GM21515 (cell line): Measurements from ENCODE around the gene HIGD1C.

Experiments used
- ATAC-seq: cut with Tn5 transposase; IDR thresholded peaks from one replicate; pipeline ENCODE4 v1.9.1; 2021; ENCODE audit not compliant: unreplicated experiment

HIGD1C gene

DNA sequence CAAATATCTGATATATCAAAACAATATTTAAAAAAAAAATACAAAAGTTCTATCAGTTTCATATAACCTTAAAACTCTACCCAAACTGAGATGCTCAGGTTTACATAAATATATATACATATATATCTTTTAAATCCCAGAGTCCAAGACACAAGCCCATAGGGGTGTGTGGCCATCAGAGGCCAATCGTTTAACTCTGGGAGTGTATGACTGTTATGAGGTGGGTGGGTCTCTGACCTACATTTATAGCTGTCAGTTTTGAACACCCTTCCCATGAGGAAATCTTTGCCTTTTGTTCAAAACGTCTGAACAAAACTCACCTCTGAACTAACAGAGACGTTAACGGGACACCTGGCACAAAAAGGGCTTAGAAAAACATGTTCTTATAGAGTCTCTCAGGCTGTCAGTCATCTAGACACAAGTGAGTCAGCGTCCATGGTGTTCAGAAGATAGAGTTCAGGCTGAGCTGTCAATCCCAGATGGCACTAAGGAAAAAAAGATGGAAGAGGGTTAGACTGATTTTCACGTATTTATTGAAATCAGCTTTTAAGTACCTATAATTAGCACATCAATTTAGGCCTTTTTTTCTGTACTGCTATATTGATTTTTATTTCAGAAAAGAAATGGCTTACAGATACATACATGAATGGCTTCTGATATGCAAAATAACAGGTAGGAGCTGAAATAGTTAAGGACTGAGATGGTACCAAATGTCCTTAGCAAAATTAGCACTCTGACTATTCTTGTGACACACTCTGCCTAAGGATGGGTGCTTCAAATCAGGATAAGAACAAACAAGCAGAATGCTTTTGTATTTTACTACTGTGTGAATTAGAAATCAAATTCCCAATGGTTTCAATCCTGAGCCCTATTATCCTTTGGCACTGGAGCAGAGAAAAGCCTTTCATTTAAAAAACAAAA lies 29.2 kb downstream of the HIGD1C start:
- no peak for ATAC-seq

DNA sequence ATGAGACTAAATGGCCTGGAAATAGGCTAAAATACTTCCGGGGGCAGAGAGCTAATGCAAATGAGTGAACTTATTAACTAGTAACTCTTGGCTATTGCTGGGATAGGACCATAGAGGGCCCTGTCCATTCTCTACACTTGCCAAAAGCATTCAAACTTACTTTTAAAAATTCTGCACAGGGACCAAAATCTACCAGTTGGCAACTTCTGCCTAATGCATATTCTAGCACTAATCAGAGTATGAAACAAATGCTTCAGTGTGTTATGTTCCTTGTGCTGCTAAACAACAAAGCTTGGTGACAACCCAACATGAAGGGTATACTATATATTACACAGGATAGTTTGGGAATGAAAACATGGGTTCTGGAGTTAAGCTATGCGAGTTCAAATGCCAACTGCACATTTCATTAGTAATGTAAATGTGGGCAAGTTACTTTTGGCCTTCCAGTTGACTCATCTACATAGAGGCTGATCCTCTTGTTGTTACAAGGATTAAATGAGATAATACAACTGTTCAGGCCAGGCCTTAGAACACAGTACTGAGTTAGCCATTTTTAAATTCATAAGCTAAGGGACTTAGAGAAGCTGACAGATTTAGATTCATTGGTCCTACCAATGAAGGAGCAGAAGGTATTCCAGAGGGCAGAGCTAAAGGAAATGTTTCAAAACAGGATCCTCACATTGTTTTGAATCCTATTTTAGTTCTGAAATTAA lies 32.4 kb downstream of the HIGD1C start:
- ATAC-seq: no peak

DNA sequence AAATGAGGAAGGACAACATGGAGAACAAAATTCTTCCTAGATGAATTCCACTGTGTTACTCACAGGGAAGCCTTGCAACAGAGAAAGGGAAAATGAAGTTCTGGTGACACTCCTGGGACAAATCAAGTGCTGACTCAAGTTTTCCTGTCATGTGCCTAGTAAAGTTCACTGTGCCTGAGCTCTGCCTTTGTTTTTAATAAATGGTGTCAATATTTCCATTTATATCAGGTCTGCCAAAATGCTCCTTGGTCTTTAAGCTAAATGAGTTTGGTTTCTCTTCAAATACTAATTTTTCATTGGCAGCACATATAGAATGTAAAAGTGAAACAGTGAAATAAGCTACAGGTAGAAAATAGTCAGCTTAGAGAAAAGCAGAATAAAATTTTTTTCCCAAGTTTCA lies 33.0 kb downstream of the HIGD1C start:
- ATAC-seq: no peak

DNA sequence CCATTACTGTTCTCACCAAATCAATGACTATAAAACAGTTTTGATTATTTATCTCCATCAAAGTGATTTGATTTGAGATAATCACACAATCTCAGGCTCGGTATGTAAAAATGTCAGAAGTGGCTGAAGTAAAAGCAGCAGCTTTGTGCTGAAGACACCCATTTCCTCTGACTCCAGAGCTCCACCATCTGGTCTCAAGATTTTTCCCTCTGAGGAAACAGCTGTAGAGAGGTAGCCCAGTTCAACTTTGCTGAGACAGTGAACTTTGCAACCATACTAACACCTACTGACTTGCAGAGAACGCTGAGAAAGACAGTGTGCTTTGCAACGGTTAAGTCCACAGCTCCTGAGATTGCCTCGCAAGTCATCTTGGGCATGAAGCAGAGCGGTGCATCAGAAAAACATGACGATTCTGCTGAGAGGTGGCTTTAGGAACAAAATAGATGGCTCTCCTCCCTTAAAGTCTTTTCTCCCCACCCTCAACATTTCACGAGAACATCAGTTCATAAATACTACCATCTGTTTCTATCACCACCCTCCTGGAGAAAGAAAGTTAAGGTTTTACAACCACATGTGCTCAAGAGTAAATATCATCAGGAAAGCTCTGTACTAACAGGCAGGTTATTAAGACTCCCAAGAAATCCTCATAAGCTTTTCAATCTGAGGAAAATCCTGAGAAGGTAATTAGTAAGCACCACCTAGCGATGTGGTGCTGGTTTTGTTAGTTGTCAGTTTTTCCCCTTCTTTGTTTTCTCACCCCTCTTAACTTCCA lies 34.8 kb downstream of the HIGD1C start:
- ATAC-seq: no peak

DNA sequence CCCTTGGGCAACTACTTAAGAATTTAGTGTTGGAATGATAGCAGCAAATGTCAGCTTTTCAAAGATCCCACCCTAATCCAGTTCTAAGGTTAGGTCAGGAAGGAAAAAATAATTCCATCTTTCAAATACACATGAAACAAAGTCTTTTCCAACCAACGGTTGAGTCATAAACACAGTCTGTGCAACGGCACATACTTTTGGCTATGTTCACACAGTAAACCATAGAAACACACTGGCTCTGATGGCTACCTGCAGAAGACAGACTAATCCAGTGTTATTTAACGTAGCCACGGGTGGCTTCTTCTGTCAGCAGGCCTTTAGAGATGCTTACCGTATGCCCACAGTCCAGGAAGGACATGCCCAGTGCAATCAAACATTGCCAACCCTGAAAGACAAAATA lies 35.7 kb downstream of the HIGD1C start:
- no peak for ATAC-seq

DNA sequence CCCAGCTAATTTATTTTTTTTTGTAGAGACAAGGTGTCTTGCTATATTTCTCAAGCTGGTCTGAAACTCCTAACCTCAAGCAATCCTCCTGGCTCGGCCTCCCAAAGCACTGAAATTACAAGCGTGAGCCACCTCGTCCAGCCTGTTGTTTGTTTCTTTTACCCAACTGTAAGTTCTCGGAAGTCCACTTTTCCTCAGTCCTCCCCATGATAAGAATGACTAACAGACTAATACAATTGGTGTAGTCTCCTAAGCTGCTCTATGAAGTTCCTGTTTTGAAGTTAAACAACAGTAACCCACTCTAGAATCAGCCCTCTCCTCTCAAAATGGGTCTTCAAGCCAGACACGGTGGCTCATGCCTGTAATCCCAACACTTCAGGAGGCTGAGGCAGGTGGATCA lies 36.5 kb downstream of the HIGD1C start:
- no peak for ATAC-seq

DNA sequence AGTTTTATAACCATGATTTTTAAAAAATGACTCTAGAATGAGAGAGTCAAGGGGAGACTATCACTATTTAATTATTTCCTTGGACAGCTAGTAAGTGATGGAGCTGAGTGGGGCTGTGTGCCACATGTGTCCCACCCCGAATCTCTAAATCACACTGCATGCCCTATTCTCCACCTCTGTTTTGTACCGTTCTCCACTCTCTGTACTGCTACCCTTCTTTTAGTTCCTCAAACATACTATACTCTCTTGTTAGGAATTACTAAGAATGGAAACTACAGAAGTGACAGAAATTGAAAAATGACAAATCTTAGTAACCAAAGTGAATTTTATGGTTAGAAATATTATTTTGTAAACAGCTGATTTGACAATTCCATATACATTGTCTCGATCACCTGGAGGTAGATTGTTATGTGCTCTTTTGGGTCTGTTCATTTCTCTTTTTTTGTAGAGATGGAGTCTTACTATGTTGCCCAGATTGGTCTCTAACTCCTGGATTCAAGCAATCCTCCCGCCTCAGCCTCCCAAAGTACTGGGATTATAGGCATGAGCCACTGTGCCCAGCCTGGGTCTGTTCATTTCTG lies 37.9 kb downstream of the HIGD1C start:
- no peak for ATAC-seq

DNA sequence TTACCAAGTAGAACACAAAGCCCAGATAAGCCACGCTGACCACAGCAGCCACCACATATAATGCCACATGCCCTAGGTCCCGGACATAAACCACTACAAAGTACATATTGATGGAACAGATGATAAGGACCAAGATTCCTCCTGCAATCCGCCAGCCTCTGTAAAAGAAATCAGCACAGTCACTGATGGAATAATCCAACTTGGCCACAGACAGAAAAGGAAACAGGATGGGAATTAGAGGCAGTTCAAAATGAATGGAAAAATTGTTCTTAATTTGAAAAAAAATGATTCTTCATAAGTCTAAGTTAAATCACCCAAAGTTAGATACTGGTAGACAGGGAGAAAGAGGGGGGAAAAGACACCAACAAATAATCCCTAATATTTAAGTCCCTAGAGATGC lies 38.4 kb downstream of the HIGD1C start:
- no peak for ATAC-seq

DNA sequence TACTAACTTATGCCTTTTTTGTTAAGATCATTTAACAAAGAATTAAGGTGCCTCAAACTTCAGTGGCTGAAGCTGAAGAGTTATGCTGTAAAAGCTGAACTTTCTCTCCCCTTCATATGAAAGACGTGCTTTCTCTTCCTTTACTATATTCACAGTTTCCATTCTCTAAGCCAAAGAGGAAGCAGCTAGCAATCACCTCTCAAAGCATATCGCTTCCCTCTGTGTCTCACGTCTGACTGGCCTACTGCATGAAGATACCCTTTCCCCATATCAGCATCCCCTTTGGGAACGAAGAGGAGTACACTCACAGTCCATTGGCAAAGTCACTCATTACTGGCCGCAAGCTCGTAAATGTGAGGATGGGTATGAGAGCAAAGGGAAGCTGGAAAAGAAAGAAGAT lies 38.9 kb downstream of the HIGD1C start:
- no peak for ATAC-seq

DNA sequence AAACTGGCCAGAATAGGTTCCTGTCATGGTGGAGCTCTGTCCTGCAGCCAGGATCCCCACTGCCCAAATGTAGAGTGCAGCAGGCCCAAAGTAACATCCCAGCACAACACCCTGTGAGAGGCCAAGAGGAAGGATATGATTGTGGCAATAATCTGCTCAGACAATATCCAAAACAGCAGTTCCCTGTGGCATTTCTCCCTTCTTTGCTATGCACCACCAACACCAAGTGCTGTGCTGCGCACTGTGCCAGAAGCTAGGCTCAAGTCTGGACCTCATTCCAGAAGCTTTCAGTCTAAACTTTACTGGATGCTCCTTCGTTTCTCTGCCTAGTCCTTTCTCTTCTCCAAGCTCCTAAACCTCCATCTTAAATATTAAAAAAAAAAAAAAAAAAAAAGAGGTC lies 40.5 kb downstream of the HIGD1C start:
- no peak for ATAC-seq

DNA sequence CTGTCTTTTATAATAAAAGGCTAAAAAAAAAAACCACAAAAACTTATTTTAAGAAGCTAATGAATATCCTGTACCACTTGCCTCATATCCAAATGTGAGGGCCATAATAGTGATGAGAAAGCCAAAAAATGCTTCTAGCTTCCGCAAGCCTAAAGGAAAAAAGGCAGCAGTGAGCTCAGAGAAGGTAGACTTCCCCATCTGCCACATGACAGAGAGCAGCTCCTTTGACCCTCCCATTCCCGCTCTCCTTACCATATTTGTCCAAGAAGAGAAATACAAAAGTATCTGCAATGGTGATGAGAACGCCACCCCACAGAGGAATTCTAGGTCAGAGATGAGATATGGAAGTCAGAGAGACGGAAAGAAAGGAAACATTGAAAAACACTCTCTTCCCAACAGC lies 46.7 kb downstream of the HIGD1C start:
- ATAC-seq: no peak

DNA sequence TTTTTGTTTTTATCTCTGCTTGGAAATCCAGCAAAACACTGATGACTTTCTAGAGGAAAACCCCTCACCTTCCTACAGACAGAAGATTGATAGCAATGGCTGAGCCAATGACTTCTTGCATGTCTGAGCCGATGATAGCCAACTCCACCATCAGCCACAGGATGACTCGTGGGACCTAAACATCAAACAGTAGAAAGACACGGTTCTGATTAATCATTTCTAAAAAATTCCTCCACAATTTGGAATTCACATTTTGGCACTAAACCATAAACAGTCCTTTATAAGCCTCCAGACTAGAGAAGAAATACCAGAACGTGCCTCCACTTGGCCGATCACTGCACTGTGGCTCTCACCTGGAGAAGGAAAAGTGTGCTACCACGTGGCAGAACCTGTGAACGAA lies 47.9 kb downstream of the HIGD1C start:
- ATAC-seq: no peak

DNA sequence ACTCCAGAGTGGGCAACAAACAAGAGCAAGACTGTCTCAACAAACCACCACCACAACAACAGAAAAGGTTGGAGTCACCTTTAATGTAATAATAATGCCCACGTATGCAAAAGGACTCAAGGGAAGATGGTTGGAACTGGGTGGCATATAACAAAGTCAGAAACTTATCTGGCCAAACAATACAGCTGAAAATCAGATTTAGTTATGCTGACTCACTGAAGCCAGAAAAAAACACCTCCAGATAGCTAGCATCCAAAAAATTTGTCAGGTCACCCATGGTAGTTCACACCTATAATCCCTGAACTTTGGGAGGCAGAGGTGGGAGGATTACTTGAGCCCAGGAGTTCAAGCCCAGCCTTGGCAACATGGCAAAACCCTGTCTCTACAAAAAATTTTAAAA lies 49.5 kb downstream of the HIGD1C start:
- ATAC-seq: no peak

DNA sequence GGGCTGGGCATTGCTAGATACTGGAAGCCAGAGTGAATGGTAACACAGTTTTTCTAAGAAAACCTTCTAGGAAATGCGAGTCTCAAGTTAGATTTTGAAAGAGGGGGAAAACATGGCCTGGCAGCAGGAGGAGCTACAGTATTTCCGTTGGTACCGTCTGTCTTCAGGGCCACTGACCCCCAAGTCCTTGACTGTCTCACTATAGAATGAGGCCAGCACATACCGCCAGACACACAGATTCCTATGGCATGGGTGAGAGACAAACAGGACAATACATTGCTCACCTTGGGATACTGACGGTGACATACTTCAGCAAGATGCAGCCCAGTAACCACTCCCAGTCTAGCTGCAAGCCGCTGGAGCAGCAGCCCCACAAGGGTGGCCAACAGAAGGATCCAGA lies 52.2 kb downstream of the HIGD1C start:
- no peak for ATAC-seq

DNA sequence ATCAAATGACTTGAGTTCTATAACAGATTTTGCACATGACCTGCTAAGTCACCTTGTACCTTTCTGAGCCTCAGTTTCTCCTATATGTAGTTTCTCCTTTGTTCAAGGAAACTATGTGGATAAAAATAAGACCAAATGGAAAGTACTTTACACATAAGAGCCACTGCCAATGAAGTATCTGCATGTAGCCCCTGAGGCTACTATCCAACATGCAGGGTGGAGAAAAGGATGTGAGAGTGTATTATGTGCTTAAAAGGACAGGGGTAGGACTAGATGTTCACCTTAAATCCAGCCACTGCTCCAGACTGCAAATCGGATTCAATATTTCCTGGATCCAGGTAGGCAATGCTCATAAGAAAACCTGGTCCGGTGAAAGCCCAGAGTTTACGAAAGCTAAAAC lies 52.7 kb downstream of the HIGD1C start:
- no peak for ATAC-seq

DNA sequence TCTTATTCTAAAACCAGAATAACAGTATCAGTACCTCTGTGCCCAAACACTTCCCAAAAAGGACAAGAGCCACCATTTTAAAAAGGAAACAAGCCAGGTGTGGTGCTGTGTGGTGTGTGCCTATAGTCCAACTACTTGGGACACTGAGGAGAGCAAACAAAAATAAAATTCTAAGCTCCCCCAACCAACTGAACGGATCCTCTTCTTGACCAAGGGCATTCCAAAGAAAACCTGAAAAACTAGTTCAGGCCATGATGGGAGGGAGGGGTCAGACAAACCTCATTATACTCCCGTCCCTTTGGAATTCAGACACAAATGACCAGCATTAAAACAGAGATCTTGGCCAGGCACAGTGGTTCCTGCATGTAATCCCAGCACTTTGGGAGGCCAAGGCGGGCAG lies 53.3 kb downstream of the HIGD1C start:
- no peak for ATAC-seq

DNA sequence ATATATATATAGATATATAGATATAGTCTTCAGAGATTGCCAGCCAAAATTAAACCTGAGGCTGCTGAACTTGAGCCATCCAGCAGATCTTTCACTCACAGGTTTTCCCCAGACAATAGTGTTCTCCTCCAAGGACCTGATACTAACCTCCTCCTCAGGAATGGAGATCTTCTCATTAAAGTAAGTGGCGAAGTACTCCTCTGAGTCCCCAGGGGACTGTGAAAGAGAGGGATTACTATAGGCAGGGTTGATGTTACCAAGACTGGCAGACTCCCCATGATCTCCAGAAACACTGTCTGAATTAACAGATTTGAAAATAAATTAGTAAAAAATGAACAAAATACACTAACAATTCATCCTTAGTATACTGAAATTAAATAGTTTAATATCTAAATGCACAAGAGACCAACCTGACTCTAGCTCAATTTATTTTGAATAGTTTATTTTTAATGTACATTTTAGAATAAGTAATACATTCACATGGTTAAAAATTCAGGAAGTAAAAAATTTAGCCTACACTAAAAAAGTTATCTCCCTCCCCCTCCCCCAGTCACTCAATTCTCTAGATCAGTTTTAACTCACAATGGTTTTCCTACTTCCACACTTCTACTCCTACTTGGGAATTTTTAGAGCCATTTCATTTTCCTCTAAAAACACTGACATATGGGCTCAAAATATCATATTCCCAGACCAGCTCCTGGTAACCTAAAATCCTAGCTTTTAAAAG lies 56.1 kb downstream of the HIGD1C start:
- ATAC-seq: no peak

DNA sequence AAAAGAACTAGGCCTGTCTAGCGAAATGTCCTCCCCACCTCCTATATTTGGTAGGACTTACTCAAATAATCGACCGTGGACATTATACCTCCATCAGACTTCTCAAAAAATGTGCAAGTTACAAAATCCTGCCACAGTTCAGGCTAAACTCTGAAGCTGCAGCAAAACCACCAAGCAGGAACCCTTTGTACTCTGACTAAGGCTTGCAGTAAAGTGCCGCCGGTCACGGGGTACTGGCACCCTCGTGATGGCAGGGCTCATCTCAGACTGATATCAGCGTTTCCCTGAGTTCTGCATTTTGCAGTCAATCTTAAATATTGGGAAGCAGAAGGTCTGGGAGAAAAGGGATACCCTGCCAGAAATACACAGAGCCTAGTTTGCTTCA lies 56.7 kb downstream of the HIGD1C start:
- no peak for ATAC-seq

DNA sequence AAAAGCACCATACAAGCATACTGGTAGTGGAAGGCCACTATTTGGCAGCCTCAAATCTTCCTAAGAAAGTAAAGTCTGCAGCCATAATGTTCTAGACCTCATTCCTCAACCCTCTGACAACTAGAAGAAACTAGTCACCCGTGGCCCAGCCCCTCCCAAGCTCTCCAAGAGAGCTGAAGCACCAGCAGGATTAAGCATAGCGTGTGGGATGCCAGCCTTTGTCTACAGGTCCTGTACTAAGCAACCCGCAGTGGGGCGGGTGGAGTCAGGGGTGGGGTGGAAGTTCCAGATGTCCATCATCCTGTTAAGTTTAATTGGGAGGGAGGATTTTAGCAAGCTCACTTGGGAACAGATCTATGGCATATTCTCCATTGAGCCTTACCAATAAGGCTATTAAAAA lies 59.6 kb downstream of the HIGD1C start:
- ATAC-seq: no peak

DNA sequence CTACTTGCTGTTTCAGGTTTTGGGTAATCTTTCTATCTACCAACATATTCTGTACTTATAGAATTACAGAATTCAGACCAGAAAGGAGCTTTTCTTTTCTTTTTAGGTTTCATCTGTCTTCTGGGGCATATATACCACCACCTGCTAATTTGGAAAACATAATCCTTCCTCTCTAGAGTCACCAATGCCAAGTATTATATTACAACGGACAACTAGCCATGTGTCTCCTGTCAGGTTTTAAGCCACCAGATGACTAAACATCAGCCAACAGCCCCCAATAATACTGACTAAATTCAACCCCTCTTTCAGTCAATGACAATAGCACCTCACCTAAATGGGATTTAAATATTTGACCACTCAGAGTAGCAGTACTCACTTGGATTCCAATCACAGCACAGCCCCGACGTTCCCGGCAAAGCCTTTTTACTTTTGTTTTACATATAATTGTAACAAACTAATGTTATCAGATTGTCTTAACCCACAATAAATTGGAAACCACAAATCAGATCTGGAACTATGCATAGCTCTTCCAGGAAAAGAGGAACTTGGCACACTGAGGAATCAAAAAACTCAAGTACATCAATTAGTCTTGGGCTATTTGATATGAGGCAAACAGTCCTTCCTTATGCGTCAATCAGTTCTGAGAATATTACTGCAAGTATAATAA lies 60.4 kb downstream of the HIGD1C start:
- ATAC-seq: no peak
